Left renal pelvis (tissue), 4 donors: ENCODE results near the gene COBL. TPM values are rescaled to one million over a fixed set of nuclear protein-coding genes. Genes with fewer than 3 reads are reported as not detected.

Source experiments
- DNase-seq, 4 donors: peaks; one replicate each; pipeline ENCODE4 v3.0.0-alpha.2; 2013; ENCODE audit warnings: low read depth in 4 of 4, low spot score in 3 of 4
- polyA plus RNA-seq, 4 donors: library from polyadenylated mRNA; unstranded; fragments of 120-200 nt; gene quantifications; one replicate each; pipeline ENCODE4 v1.2.1, GENCODE V29; 2013; ENCODE audit not compliant: insufficient read length in 4 of 4

Gene COBL
- polyA plus RNA-seq, 4 donors: 0.50 to 21.5 (median 16.0) TPM

- no peak for DNase-seq
Measured at GRCh38 chr7:51034521-51035264, 281.9 kb downstream of the COBL start.

- no peak for DNase-seq
Measured at GRCh38 chr7:51033727-51034520, 282.7 kb downstream of the COBL start.

- no peak for DNase-seq
Measured at GRCh38 chr7:51031791-51032515, 284.7 kb downstream of the COBL start.

GRCh38 chr7:51031216-51031615 lies 285.4 kb downstream of the COBL start:
- no peak for DNase-seq

GRCh38 chr7:51029701-51030191 lies 286.9 kb downstream of the COBL start:
- no peak for DNase-seq

- DNase-seq: no peak
Measured at GRCh38 chr7:51029131-51029530, 287.5 kb downstream of the COBL start.

GRCh38 chr7:51027935-51028830 lies 288.4 kb downstream of the COBL start:
- DNase-seq: no peak

- DNase-seq: no peak
Measured at GRCh38 chr7:51027106-51027934, 289.3 kb downstream of the COBL start.

- no peak for DNase-seq
Measured at GRCh38 chr7:51026341-51026740, 290.3 kb downstream of the COBL start.

- no peak for DNase-seq
Measured at GRCh38 chr7:51025668-51026067, 290.9 kb downstream of the COBL start.

GRCh38 chr7:51024867-51025266 lies 291.7 kb downstream of the COBL start:
- no peak for DNase-seq

GRCh38 chr7:51023547-51023946 lies 293.1 kb downstream of the COBL start:
- no peak for DNase-seq

GRCh38 chr7:51022821-51023220 lies 293.8 kb downstream of the COBL start:
- DNase-seq: no peak

GRCh38 chr7:51021906-51022570 lies 294.6 kb downstream of the COBL start:
- no peak for DNase-seq

- DNase-seq: no peak
Measured at GRCh38 chr7:51020944-51021343, 295.7 kb downstream of the COBL start.

GRCh38 chr7:51019891-51020870 lies 296.4 kb downstream of the COBL start:
- no peak for DNase-seq

- no peak for DNase-seq
Measured at GRCh38 chr7:51019191-51019844, 297.3 kb downstream of the COBL start.
